Non-pigmented ciliary epithelial cell (primary cell): ENCODE measurements around the gene LTBP1.
"Not testable (repeated sequence)": the region's sequence is repeated elsewhere in the genome, so short reads cannot be mapped to it uniquely, and the experiment has no call there.

Experiments used
- DNase-seq: peaks from one replicate; pipeline ENCODE4 v3.0.0-alpha.2; 2010; ENCODE audit warnings: low read depth

Gene LTBP1

DNA sequence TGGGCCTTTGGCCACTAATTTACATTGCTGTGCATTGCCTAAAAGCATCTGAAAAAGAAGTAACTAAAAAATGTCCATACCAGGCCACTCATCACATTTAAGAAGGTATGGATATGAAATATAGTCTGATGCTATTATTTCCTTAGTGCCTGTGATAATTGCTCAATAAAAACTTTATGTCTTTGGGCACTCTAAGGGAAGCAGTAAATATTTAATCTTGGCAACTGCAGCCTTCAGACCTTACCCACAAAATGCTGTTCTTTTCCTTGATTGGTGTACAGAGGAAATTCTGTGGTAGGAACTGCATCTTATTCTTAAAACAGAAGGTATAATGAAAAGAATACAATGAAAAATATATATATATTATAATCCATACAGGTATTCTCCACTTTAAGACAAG is 403.9 kb downstream of the LTBP1 start:
- DNase-seq, result no peak

GRCh38 chr2:33351781-33352180 is 405.0 kb downstream of the LTBP1 start:
- DNase-seq, result no peak

DNA sequence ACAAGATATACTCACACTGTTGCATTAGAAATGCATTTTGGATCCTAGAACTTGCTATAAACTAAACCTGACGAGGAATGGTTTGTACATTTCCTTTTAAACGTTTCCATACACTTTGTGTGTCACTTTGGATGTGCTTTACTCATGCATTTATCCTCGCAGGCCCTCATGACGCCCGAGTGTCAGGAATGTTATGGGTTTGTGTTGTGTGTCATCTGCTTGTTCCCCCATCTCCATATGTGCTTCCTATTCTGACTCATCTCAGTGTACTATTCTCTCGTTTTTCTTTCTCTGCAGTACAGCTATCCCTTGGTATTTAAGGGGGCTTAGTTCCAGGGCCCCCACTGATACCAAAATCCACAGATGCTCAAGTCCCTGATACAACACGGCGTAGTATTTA is 408.2 kb downstream of the LTBP1 start:
- peak; percentile 83 for DNase-seq

- DNase-seq, result no peak
Measured at GRCh38 chr2:33358878-33359277, 412.1 kb downstream of the LTBP1 start.

DNA sequence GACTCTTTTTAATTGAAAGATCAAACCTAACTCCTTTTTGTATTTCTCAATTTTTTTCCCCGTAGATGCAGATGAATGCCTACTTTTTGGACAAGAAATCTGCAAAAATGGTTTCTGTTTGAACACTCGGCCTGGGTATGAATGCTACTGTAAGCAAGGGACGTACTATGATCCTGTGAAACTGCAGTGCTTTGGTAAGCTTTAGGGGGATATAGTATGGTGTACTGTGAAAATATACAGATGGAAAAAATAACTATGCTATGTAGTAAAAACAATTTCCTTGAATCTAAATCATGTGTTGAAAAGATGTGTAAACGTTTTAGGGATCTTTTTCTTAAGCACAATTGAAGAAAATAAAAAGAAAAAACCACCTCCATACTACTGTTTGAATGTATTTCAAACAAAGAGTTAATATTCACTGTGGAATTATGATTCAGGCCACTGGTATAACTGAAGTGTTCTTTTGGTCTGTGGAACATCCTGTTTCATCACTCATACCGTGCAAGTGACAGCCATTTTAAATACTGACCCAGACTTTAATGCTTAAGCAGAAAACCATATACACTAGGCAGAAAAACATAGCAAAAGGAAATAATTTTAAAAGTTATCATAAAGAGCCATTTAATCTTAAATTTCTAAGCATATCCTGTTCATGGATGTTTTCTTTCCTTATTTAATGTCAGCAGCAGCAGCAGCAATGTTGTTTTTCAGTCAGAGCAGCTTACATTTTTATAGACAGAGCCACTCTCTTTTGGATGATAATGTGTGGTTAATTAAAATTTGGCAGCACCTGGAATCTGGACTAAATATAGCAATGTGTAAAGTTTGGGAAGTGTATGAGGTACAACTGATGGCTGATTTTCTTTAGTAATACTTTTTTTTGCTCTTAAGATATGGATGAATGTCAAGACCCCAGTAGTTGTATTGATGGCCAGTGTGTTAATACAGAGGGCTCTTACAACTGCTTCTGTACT is 416.9 kb downstream of the LTBP1 start:
- DNase-seq, result no peak

DNA sequence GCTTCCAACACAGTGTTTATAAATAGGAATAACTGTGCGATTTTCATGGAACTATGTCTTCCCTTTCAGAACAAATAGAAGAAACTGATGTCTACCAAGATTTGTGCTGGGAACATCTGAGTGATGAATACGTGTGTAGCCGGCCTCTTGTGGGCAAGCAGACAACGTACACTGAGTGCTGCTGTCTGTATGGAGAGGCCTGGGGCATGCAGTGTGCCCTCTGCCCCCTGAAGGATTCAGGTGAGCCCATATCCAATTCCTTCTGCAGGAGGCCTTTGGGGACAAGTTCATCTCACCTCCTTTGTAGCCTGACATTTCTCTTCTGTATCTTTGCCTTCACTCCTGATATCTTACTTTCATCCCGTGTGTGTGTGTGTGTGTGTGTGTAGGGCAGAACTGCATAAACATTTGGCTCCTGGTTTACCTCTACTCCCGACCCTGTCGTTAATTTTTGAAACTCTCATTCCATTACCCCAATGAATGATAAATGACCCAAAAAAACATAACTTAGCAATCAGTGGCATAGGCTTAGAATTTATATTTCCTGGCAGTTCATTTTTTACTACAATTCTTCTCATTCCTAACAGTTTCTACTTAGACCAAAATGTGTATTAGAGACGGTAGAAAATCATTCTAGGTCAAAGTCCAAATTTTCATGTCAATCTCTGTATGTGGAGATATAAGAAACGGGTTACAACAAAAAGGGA is 418.7 kb downstream of the LTBP1 start:
- DNase-seq, result no peak

GRCh38 chr2:33366473-33366872 is 419.7 kb downstream of the LTBP1 start:
- DNase-seq, result no peak

DNA sequence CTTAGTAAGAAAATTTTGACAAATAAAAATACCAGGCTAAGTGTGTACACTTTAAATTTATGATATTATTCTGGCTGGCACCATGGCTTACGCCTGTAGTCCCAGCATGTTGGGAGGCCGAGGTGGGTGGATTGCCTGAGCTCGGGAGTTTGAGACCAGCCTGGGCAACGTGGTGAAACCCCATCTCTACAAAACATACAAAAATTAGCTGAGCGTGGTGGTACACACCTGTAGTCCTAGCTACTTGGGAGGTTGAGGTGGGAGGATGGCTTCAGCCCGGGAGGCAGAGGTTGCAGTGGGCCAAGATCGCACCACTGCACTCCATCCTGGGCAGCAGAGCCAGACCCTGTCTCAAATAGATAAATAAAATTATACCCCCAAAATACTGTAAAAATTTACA is 421.8 kb downstream of the LTBP1 start:
- not testable (repeated sequence) for DNase-seq

GRCh38 chr2:33369191-33369590 is 422.4 kb downstream of the LTBP1 start:
- no peak for DNase-seq

GRCh38 chr2:33370636-33371265 is 424.0 kb downstream of the LTBP1 start:
- DNase-seq, result no peak

- no peak for DNase-seq
Measured at GRCh38 chr2:33371304-33372090, 424.7 kb downstream of the LTBP1 start.

DNA sequence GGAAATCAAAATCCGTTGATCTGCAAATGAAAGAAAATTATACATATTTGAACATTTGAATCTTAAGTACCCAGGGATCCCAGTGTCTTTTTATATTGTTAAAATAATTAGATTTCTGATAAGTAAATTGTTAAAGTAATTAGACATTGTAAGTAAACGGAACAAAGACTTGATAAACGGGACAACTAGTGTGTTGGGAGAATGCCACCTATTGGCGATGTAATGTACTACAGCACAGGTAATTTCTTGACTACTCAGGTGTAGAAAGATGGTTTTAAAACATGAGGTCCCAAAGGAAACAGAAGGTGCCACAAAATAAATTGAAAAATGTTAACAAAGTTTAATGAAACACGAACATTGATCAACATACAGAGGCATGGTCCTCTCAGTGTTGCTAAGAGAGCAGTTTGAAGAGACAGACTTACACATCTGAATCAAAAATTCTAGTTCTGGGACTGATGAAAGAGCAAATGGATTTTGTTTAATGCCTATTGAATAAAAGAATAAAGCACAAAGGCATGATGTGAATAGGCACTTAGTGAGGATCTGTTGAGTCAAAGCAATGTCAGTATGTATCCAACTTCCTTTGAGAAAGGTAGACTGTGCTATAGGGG is 426.3 kb downstream of the LTBP1 start:
- no peak for DNase-seq

DNA sequence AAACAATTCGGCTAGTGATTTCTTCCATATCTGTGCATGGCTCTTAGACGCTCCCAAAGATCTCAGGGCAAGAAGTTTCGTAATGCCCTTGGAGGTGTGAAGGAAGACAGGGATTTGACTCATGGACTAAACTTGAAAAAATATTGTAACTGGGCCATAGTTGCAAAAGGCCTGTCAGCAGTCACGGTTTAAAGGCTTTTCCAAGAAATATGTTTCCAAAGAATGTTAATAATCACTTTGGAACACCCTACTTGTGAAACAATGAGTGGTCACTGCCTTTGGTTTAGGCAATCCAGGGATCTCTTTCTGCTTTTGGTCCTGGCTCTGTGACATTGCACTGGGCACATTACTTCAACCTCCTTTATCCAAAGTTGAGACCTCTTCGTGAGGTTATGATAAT is 427.2 kb downstream of the LTBP1 start:
- DNase-seq, result no peak

DNA sequence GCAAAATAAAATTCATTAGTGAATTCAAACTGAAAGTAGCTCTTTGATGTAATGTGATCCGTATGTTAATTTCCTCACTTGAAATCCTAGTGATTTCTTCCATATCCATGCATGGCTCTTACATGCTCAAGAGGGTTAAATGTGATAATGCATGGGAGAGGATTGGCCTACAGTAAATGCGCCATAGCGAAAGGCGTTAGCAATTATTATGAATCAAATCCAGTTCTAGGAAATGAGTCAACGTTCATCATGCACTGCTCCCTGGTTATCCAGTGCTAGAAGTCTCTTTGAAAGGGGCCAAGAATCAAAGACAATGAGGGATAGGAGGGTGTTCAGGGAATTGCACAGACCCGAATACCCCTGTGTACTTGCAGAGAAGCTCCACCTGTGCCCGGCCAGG is 428.3 kb downstream of the LTBP1 start:
- DNase-seq, result no peak

DNA sequence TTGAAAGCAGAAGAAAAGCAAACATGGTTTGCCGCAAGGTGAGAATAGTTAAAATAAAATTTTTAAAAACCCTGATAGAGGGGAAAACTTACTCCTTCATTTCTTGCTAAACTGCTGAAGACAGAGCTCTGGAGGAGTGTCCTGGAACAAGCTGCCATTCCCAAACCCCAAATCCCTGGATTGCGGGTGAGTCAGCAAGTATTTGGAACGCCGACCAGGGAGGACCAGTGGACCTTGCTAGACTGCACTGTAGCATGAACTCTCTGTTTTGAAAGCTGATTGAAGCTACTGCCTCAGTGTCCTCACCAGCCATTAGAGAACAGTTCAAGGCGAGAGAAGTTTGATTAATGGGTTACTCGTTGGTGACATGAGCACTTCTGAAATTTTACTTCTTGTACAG is 430.3 kb downstream of the LTBP1 start:
- DNase-seq, result no peak

DNA sequence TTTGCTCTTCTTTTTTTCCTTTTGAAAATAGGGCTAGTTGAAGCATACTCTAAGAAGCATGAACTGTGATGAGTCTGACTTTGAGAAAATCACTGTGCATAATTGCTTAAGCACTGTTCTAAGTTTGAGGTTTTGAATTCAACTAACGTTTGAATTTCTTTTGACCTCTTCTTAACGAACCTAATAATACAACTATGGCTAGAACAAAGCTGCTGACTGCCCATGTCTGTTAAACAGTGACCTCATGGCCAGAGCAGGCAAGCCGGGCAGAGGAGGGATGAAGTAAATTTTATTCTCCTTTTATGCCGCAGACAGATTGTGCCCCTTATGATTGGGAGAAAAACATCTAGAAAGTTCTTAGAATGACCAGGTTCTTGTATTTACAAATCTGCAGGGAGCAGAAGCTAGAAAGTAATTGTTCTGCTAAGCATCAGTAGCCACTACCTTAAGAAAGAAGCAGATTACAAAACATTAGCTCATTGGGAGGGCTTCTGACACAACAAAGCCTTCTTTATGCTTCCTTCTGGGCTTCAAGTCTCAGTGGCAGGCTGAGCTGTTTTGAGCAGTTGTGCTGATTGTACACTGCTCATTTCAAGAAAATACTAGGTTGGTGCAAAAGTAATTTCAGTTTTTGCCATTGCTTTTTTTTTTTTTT is 431.9 kb downstream of the LTBP1 start:
- DNase-seq, result no peak

- DNase-seq, result no peak
Measured at GRCh38 chr2:33380001-33380609, 433.4 kb downstream of the LTBP1 start.

DNA sequence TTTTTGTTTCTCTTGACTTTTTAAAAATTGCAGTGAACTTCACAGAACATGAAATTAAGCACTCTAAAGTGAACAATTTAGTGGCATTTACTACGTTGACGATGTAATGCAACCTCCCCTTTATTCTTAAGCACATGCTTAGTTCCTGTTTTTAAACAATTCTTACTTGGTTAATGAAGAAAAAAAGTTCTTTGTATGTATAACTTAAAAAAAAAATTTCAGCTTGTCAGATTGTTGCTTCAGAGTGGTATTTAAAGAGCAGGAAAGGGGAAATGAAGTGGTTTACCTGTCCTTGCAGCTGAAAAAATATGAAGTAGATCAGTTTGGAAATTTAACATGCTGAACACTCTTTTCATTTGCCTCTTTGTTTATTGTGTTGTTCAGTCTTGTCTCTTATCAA is 434.0 kb downstream of the LTBP1 start:
- no peak for DNase-seq

- DNase-seq, result no peak
Measured at GRCh38 chr2:33381301-33381858, 434.6 kb downstream of the LTBP1 start.
